HG03460 (cell line): ENCODE results near the gene PLD5.
"Not testable (repeated sequence)": the region's sequence is repeated elsewhere in the genome, so short reads cannot be mapped to it uniquely, and the experiment has no call there.

Experiments used
- ATAC-seq: cut with Tn5 transposase; IDR thresholded peaks from one replicate; pipeline ENCODE4 v1.9.1; 2021; ENCODE audit not compliant: unreplicated experiment

PLD5 gene

GRCh38 chr1:242178924-242179708 lies 345.4 kb downstream of the PLD5 start:
- peak; percentile 4 for ATAC-seq

GRCh38 chr1:242178436-242178835 lies 346.1 kb downstream of the PLD5 start:
- ATAC-seq, result no peak

- ATAC-seq, result no peak
These were observed 362.4 kb downstream of the PLD5 start for GRCh38 chr1:242162140-242162539.

DNA sequence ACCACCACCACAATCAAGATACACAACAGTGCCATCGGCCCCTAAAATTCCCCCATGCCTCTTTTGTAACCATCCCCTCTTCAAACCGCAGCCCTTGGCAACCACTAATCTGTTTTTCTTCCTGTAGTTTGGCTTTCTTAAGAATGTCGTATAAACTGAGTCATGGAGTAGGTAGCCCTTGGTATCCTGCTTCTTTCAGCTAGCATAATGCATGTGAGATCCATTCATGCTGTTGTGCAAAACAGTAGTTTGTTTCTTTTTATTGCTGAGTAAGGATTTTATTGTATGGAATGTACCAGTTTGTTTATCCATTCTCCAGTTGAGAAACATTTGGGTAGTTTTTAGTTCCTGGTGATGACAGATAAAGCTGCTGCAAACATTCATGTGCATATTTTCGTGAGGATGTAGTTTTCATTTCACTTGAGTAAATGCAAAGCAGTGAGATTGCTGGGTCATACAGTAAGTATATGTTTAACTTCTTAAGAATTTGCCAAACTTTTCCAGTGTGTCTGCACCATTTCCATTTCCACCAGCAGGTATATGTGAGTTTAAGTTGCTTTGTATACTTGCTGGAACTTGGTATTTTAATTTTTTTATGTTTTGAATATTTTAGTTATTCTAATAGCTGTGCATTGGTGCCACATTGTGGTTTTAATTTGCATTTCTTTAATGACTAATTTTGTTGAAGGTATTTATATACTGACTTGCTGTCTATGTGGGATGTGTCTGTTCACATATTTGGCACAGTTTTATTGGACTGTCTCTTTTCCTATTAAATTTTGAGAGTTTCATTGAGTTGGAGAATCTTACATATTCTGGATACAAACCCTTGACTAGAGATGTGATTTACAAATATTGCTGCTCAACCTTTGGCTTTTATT lies 377.2 kb downstream of the PLD5 start:
- peak; percentile 64 for ATAC-seq

DNA sequence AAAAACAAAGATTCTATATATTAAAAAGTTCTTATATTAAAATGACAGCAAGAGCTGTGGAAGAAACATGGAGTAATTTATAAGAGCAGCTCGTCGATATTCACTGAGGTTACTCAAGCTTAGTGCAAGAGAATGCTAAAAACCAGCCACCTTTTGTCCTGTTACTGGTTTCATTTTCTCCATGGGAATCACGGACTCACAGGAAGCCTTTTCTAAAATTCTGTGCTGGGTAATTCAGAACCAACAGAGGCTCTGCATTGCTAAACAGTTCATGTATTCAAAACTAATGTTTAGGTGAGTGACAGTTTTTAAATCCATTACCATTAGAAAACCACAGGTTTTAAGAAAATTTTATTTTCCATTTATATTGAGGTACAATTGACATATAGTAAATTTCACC lies 377.8 kb downstream of the PLD5 start:
- ATAC-seq, result peak; percentile 20

DNA sequence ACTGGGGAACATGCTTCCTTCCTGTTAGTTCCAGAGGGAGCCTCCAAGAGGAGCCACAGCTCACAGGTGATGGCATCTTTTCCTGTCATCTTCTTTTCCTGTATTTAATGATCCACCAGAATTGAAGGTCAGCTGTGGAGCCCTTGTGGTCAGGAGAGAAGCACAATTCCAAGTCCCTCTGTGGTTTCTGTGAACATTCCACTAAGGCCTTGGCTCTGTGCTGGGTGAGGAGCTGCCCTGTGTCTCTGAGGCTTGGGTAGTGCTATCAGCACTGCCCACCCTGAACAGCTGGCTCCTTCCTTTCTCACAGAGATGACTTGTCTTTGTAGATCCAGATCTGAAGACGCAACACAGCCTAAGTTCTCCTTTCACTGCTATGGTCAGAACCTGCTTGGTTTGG lies 383.7 kb downstream of the PLD5 start:
- ATAC-seq, result no peak

DNA sequence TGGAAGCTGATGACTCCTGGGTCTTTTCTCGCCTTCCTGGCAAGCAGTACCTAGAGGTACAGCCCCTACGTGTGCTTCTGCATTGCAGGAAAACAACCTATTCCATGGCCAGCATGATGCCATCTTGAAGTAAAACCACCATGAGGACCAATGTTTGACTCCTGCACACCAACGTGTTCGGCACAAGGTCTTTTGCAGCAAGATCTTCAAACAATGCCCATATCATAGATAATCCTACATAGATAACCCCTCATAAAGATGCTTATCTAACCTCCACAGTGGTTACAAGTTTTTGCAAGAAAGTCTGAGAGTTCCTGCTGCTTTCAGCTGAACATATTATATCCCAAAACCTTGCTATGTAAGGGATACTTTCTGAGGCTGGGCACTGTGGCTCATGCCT lies 384.5 kb downstream of the PLD5 start:
- ATAC-seq, result no peak

DNA sequence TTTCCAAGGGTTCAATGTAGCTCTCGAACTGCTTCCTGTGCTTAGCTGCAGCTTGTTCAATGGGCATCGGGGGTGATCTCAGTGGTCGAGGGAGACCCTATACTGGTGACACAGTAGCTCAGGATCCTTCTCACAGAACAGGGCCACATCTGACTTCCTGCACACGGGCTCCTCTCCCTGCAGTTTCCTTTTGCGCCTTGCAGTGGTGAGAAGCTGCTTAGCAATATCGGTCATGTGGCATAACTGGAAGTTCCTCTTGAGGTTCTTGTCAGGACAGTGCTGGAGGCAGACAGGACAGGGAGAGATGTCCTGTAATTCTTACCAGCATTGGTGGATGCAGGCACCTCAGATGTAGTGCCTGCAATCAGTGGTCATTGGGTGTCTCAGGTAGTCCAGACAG lies 385.1 kb downstream of the PLD5 start:
- ATAC-seq, result peak; percentile 91

DNA sequence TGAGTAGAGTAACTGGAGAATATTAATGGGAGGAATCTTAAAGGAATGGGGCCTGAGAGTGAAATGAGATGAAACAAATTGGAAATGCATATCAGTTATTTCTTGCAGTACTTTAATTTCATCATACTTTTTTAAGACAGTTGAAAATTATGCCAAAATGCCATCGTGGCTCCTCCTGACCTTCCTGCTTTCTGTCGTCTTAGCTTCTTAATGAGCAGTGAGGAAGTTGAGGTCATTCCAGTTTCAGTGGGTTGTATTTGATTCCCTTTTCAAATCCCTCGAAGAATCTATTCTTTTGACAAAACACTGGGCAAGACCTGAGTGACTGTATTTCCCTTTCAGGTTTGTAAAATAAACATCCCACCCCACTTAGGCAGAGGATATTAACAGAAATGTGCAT lies 390.7 kb downstream of the PLD5 start:
- ATAC-seq, result no peak

DNA sequence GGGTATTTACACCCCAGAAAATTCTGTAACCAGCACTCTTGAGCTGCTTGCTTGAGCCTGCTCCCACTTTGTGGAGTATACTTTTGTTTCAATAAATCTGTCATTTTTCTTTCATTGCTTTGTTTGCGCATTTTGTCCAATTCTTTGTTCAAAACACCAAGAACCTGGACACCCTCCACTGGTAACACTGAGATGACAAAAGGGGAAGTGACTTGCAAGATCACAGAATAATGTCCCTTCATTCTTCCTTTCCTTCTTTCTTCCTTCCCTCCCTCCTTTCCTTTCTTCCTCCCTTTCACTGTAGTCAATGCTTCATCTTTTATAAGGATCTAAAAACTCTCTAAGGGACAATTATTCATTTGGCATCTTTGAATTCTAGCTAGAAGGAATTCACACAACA lies 391.1 kb downstream of the PLD5 start:
- no peak for ATAC-seq

- no peak for ATAC-seq
These were observed 392.2 kb downstream of the PLD5 start for GRCh38 chr1:242132121-242132817.

DNA sequence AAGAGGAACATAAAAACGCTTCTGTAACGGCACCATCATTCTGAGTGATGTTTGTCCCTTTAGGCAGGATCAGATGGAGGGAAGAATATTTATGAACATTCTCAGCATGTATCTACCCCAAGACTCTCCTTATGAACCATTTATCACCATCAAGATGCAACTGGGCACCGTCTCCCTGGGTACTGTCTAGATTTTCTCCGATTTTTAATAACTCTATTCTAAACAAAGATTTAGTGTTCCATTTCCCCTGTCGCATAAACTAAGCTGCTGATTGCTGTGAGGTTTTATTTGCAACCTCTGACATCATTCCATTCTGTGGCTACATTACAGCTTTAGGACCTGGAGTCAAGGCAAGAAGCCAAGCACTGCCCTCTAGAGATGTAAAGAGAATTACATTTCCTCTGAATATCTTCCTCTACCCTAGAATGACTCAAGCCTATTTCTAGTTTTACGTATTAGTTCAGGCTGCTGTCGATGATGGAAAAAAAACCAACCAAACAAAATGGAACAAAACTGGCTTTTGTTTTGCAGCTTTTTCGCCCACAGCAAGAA lies 395.5 kb downstream of the PLD5 start:
- ATAC-seq, result peak; percentile 85

DNA sequence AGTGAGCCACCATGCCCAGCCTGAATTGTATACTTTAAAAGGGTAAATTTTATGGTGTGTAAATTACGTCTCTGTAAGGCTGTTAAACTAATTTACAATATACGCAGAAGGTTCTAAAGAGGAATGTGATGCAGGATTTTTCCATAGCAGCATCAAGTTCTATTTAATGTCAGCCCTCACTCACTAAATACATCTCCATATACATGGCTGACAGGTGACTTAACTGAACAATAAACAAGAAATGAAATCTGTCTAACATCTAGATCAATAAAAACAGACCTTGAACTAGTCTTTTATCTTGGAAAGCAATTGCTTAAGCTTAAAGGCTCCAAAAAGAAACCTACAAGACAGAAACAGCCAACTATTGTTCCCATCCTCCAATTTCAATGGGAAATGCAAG lies 404.1 kb downstream of the PLD5 start:
- no peak for ATAC-seq

DNA sequence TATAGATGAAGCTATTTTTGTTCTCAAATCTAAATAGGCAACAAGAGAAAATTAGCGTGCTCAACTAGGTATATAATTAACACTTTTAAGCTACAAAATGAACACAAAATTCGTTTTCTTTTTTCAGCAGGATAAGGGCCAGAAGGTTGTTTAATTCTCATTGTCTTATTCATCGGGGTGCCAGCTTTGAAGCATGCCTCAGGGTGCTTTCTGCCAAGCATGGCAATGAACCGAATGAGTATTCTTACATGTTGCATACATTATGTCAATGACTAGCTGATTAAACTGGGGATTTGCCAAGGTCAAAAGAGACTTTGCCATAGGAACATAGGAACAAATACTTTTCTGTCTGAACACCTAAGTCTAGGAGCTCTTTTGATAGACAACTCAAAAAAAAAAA lies 423.6 kb downstream of the PLD5 start:
- no peak for ATAC-seq

DNA sequence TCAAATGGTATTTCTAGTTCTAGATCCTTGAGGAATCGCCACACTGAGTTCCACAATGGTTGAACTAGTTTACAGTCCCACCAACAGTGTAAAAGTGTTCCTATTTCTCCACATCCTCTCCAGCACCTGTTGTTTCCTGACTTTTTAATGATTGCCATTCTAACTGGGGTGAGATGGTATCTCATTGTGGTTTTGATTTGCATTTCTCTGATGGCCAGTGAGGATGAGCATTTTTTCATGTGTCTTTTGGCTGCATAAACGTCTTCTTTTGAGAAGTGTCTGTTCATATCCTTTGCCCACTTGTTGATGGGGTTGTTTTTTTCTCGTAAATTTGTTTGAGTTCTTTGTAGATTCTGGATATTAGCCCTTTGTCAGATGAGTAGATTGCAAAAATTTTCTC lies 427.2 kb downstream of the PLD5 start:
- ATAC-seq, result not testable (repeated sequence)

DNA sequence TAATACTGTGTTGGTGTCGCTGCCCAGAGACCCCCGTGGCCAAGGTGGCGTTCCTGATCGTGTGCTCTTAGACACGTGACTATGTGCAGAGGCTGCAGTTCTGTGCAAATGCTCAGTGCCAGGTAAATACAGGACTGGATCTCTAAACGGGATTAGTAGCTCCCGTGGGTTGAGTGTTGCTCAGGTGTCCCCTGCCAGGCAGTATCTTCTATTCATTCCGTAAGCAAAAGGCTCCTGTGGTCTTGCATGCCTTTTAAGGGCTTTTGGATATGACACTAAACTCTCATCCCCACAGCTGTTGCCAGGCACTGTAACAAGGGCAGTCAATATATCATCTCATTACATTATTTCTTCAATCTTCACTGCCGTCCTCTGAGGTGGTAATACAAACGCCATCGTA lies 431.4 kb downstream of the PLD5 start:
- no peak for ATAC-seq

DNA sequence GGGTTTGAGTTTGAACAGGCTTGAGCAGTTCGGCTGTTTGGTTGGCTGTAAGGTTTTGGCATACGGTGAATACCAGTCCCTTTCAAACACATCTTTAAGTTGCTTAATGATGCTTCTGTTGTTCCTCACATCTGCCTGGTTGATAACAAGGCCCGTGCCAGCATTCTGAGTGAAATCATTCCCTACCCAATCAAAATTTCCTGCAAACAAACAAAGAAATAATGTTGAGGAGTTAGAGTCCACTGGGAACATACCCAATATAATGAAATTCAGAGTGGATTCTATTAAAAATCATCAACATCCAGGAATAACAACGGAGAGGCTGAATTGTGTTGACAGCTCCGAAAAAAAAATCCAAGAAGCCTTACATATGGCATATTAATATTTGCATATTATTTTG lies 434.6 kb downstream of the PLD5 start:
- no peak for ATAC-seq

- no peak for ATAC-seq
These were observed 435.6 kb downstream of the PLD5 start for GRCh38 chr1:242088875-242089274.

DNA sequence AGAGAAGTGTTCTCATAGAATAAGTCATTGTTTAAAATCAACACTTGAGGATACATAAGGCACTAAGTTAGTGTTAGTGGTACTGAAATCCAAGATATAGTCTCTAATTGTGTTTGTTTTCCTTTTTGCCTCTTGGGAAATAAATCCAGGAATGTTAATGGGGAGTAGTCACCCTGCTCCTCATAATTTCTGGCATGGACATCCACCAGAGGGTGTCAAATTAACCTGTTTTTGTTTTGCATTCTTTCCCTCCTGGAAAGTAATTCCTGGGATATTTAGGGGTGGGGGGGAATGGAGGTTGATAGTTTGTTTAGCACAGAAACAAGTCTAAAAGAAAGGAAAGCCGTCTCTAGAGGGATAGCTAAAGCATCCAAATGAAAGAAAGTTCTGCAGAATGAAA lies 437.8 kb downstream of the PLD5 start:
- no peak for ATAC-seq

DNA sequence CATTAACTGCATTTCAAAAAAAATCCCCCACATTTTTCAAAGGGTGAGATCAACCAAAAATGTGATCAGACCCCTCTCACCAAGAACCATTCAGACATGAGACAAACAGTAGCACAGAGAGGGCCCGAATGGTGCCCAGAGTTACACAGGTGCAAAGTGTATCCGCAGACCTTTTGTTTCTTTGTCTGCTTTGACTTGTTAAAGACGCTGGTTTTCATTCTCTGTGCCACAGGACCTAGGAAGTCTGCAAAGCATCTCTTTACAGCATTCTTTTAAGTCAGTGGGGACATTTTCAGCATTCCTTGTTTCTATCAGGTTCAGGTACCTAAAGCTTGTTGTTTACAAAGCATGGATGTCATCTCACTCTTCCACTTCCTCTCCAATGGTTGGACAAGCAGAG lies 438.4 kb downstream of the PLD5 start:
- ATAC-seq, result no peak

GRCh38 chr1:242083742-242084141 lies 440.8 kb downstream of the PLD5 start:
- no peak for ATAC-seq
